Activated T-helper 1 cell treated with anti-CD3 and anti-CD28 coated beads, Interleukin-2, amount 50 U/mL, for 16 hours (primary cell): ENCODE measurements around the gene MANEA.
"Not testable (repeated sequence)": the region's sequence is repeated elsewhere in the genome, so short reads cannot be mapped to it uniquely, and the experiment has no call there.

Experiments used
- DNase-seq, 2 donors: peaks; one replicate each; pipeline ENCODE4 v3.0.0-alpha.2; 2020; ENCODE audit warnings: low read depth in 1 of 2, low spot score in 1 of 2

MANEA gene

GRCh38 chr6:95577304-95578105 is at the start of gene MANEA:
Gene MANEA (plus strand): TSS chr6:95577535. CDS start chr6:95586440, 8,905 bp downstream.
- DNase-seq, result peak; percentile 59 to 66

GRCh38 chr6:95529762-95530161 is 47.6 kb upstream of the MANEA start:
- DNase-seq, result no peak

DNA sequence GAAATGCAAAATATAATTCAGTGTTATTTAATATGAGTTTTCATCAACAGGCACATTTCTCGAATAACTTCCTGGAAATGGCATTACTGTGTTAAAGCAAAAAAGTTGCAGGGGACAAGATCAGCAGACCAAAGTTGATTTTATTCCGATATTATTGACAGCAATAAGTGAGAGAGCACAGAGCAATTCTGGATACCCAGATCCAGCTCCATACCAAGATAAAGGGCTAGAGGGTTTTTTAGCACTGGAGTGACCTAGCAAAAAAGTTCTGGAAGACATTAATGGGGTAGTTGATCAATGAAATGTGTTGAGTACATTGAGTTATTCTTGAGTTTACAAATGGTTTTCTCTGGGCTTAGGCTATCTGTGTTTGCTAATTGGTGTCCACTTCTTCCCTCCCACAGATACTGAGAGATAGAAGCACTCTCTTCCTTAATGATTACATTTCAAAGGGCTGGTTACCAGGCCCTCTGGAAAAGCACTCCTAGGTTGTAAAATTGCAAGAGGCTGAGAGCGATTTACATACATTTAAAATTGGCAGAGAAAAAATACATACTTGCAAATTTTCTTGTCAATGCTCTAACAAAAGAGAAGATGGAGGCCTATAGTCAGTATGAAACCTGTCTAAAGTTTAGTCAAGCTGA is 47.0 kb upstream of the MANEA start:
- DNase-seq, result no peak

DNA sequence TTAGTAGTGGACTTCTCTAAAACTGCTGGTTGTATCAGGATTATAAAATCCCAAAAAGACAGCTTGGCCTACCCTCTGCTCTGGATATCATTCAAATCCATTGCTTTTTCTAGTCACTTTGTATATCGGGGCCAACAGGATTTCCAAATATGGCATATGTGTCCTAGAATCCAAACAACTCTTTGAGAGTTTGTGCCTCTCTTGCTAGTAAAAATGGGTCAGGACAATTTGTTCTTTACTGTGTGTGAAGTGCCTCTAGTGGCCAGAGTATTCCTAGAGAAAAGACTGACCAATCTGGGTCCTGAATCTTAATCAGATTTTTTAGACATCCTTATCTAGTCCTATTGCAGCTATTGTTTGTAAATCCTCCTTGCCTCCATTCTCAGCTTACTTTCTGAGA is 33.5 kb upstream of the MANEA start:
- no peak for DNase-seq

DNA sequence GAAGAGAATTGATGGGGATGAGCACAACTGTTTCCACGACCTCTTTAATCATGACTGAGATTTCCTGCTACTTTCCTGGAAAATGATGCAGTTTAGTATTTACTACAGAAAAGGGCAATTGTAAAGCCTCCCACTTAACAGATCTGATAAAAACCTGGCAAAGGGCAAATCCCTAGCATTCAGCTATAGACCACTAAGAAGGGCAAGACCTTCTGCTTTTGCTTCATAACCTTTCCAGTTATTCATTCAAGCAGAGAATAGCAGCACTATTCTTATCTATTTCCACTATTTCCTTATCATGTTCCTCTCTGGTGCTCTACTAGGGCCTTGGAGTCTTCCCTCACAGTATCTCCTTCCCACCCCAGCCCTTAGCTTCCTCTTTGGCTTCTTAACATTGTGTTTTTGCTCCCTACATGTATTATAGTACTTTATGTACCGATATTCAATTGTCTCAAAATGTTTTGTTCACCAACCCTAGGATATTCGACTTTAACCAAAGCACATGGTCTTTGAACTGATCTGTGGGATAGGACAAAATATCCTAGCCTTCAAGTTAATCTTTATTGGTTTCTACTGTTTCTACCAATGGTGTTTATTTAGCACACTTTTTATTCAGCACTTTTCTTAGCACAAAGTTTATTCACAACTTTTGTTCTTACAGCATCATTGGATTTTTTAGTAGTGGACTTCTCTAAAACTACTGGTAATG is 32.7 kb upstream of the MANEA start:
- no peak for DNase-seq

DNA sequence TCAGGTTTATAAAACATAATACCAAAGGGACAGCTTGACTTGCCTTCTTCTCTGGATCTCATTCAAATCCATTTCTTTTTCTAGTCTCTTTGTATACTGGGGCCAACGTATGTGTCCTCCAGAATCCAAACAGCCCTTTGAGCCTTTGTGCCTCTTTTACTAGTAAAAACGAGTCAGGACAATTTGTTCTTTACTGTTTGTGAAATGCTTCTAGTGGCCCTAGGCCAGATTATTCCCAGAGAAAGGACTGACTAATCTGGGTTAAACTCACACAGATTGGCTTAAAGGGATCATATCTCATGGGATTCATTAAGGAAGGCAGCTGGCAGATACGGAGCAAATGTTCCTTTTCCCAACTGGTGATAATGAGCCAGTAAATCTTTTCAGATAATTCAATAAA is 32.1 kb upstream of the MANEA start:
- DNase-seq, result no peak

GRCh38 chr6:95545686-95546085 is 31.6 kb upstream of the MANEA start:
- DNase-seq, result no peak

DNA sequence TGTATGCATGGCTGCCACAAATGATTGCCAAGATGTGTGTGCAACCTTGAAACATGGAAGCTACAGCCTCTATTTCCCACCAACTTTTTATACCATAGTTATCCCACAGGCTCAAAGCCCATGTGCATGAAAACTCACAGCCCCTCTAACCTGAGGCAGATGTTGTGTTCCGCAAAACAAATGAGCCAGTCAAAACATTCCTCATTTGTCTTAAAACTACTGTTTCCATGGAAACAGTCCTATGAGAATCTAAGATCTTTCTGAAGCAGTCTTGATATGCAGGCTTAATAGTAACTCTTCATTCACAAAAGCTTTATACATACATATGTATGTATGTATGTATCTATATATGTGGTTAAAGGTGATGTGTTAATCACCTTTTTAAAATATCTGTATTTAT is 31.2 kb upstream of the MANEA start:
- DNase-seq, result no peak

DNA sequence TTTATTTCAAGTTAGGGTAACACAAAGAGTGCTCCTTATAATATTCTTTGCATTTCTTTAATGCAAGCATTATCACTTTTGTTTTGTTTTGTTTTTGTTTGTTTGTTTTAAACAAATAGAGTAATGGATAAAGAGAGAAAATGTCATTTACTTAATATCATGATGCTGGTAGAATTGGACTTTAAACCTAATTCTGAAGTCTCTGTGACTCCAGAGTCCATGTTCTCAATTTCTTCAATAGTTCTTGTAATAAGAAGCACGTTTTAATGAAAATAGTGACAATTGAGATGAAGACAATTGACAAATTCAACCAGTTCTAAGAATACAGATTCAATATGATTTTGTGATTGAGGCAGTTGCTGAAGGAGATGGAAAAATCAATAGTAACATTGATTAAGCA is 30.3 kb upstream of the MANEA start:
- DNase-seq, result no peak

- DNase-seq, result no peak
These were observed 29.0 kb upstream of the MANEA start for GRCh38 chr6:95548188-95548786.

DNA sequence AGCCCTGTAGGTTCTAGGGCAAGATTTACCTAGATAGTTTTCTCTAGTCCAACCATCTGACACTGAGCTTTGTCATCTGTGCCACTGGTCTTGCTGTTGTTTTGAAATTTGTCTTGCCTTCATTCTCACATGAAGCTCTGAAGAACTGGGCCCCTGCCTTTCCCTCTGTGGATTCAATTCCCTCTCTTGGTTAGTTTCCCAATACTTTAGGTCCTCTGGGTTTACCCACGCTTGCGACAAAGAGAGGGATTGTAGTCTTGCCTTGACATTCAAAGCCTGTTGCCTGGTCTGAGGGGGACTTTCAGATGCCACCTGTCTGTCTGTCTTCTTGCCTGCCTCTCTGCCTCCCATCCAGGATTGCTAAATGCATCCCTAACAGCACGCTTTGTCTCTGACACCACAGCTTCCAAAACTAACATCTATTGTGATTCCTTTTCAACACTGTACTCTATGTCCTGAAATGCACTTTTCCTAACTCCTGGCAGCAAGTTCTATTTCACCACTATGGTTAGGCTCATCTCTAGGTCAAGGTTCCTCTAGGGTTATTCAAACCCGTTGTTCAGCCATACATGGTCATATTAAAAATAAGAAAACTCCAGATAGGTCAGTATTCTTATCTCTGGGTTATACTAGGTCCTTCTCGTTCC is 25.5 kb upstream of the MANEA start:
- DNase-seq, result no peak

DNA sequence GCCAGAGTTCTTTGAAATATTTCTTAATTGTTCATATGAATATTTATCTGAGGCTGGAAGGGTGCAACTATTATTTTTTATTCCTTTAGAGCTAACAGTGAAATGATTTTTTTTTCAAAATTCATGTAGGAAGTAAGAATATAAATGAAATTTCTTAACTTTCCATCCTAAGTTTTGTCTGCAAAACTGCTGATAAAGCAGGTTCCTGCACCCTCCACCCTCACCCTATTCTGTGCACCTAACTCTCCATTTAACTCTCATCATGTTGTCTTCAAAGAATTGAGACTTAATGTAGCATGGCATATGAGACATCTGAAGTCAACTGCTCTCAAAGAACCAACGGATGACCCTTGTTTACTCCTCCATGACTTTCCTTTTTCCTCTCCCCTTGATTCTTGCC is 23.5 kb upstream of the MANEA start:
- no peak for DNase-seq

DNA sequence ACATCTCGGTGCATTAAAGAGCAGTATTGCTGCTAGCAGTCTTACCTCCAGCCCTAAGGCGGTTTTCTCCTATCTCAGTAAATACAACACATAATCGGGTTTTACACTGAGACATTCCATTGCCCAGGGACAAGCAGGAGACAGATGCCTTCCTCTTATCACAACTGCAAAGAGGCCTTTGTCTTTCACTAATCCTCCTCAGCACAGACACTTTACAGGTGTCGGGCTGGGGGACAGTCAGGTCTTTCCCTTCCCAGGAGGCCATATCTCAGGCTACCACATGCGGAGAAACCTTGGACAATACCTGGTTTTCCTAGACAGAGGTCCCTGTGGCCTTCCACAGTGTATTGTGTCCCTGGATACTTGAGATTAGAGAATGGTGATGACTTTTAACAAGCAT is 16.4 kb upstream of the MANEA start:
- not testable (repeated sequence) for DNase-seq

GRCh38 chr6:95569560-95569959 is 7.8 kb upstream of the MANEA start:
- DNase-seq, result no peak

DNA sequence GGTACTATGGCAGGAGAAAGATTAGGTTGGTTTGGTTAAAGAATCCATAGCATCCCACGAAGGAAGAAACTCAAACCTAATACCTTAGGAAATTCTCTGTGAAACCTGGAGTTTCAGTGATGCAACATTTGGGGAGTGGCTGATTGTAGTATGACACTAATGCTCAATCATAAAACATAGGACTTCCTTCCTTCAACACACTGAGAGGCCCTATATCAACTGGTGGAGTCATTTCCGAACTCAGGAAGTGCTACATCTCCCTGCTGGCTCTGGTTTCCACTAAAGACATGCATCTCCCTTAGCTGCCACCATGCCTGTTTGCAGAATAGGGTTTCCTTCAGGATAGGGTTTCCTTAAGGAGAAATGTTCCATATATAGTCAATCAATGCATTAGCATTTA is 5.2 kb upstream of the MANEA start:
- no peak for DNase-seq

- DNase-seq, result no peak
These were observed 2.5 kb upstream of the MANEA start for GRCh38 chr6:95574811-95575210.

- no peak for DNase-seq
These were observed 927 bp upstream of the MANEA start for GRCh38 chr6:95576218-95576997.

DNA sequence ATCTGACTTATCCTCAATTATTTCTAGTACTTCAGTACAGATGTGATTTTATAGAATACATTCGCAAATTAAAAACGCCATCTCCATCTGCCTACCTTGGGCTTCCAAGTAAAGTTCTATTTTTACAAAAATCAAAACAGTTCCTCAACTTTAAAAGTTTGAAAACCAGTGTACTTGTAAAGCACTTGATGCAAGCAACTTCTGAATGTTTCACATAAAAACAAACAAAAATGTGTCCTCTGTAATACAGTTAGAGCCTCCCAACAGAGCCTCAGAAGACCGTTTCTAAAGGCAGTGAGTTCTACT is 384 bp upstream of the MANEA start:
- no peak for DNase-seq

GRCh38 chr6:95578106-95578410 is 723 bp downstream of the MANEA start:
- DNase-seq, result peak in 1 of 2 donors; percentile 4

- DNase-seq, result no peak
These were observed 3.7 kb downstream of the MANEA start for GRCh38 chr6:95581073-95581472.

GRCh38 chr6:95584226-95584625 is 6.9 kb downstream of the MANEA start:
- DNase-seq, result not testable (repeated sequence)
